IPS DF 4.7 (cell line): ENCODE measurements around the gene GAPDH.
"Not testable (repeated sequence)": the region's sequence is repeated elsewhere in the genome, so short reads cannot be mapped to it uniquely, and the experiment has no call there.

Source experiments
- DNase-seq: peaks from one replicate; pipeline ENCODE4 v3.0.0-alpha.2; 2013; ENCODE audit warnings: low spot score; ENCODE audit errors: extremely low read depth

The GAPDH gene

GRCh38 chr12:6560501-6561205 lies 26.3 kb downstream of the GAPDH start:
- DNase-seq = no peak

DNA sequence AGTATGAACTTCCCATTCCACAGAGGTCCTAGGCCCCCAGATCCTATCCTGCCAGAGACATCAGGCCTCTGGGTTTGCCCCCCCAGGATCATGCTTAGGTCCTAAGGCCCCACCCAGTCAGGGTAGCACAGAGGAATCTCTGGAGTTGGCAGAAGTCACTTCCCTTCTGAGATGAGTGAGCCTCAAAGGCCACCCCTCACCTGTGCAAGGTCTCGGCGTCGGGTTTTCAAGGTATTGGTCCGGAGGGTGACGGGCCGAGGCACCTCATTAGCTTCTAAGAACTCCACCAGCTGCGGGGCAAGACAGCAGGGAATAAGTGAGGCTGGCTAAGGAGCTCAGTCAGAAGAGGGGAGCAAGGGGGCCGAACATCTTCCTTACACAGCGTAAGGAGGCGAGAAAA lies 28.6 kb downstream of the GAPDH start:
- DNase-seq = no peak

- no peak for DNase-seq
These were observed 29.2 kb downstream of the GAPDH start for GRCh38 chr12:6563448-6564050.

DNA sequence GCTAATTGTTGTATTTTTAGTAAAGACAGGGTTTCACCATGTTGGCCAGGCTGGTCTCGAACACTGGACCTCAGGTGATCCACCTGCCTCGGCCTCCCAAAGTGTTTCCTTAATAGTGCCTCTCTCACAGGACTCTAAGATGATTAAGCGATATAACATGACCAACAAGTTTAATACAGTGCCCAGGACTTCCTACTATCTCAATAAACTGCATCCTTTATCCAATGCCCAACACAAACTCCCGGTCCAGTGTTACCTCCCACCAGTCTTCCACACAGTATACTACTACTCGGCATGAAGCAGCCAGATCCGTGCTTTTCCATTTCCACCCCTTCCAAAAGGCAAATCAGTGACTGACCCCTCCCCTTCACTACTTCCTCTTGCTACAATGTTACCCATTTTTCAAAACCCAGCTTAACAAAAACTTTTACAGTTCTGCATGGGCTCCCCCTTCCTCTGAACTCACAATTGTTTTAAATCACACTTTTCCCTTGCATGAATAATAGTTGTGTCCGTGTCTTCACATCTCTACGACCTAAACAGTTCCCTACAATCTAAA lies 32.9 kb downstream of the GAPDH start:
- DNase-seq = no peak

DNA sequence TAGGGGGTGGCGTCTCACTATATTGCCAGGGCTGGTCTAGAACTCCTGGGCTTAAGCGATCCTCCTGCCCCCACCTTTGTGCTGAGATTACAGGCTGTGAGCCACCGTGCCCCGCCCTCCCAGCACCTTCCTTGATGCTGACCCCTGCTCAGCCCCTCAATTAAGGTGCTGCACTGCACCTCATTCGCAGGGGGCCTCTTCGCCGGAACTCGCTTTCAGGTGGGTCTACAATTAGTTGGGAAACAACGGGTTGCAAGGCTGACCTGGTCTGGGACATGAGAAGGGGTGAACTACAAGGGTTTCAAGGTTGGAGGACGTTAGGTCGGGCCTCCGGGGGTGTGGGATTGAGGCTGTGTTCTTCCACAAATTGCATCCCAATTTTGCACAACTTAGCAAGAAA lies 35.0 kb downstream of the GAPDH start:
- DNase-seq = no peak

- DNase-seq = no peak
These were observed 35.5 kb downstream of the GAPDH start for GRCh38 chr12:6569786-6570185.

DNA sequence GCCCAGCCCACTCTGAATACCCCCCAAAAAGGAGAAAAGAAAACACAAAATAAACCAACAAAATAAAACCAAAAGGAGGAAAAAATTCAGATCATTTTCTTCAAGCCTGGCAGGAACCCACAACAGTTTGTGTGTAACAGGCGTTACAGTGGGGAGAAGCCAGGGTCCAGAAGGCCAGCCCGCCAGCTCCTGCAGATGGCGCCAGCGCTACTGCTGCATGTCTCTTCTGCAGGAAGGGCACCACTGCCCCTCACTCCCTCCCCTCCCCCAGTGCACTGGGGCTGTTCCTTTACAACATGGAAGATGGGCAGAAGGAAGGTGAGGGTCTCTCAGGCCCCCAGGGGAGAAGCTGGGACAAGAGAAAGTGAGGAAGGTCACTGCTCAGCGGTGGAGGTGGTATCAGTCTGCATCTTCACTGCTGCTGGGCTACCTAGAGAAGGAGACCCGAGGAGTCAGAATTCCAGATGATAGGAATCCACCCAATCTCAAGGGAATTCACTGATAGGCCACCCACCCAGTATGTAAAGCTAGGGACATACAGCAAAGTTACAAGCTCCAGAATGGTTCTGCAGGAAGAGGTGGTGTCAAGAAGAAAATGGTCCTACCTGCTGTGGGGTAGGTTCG lies 36.1 kb downstream of the GAPDH start:
- DNase-seq = no peak

DNA sequence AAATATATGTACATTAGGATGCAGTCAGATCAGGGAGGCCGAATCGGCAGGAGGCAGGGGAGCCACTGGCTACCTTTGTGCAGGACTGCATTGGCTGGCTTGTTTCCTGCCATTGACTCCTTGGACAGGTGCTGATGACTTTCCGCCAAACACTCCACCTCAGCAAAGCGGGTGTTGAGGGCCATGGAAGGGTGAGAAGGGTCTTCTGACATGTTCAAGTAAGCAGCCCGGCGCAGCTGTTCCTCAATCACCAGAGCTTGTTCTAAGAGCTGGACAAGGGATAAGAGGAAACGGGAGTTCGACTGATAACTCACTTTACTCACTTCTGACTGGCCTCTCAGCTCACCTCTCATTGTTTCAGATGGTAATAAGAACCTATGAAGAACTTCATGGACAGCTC lies 38.7 kb downstream of the GAPDH start:
- no peak for DNase-seq

GRCh38 chr12:6574576-6575295 lies 40.4 kb downstream of the GAPDH start:
- DNase-seq = no peak

DNA sequence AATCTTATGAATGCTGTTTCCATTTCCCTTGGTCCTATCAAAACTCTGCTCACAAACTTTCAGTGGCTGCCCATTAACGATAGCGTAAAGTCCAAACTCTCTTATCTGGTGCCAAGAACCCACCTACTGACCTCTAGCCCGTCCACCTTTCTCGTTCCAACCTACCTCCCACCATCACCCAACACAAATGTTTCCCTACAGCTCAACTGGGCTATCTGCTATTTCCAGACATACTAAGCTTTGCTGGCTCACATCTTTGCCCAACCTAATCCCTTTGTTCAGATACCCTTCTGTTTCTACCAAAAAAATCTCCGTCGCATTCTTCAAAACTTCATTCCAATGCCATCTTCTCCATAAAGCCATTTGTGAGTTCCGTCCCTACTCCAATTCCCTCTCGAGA lies 41.3 kb downstream of the GAPDH start:
- DNase-seq = no peak

GRCh38 chr12:6582196-6582595 lies 47.9 kb downstream of the GAPDH start:
- no peak for DNase-seq

- no peak for DNase-seq
These were observed 48.6 kb downstream of the GAPDH start for GRCh38 chr12:6582959-6583358.

DNA sequence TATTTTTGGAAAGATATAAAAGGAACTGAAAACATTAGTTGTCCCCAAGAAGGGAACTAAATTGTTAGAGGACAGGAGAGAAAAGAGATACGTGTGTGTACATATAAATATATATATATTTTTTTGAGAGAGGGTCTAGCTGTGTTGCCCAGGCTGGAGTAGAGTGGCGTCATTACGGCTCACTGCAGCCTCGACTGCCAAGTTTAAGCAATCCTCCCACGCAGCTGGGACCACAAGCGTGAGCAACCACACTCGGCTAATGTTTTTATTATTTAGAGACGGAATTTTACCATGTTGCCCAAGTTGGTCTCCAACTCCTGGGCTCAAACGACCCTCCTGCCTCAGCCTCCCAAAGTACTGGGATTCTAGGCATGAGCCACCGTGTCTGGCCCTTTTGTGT lies 50.0 kb downstream of the GAPDH start:
- DNase-seq = no peak

DNA sequence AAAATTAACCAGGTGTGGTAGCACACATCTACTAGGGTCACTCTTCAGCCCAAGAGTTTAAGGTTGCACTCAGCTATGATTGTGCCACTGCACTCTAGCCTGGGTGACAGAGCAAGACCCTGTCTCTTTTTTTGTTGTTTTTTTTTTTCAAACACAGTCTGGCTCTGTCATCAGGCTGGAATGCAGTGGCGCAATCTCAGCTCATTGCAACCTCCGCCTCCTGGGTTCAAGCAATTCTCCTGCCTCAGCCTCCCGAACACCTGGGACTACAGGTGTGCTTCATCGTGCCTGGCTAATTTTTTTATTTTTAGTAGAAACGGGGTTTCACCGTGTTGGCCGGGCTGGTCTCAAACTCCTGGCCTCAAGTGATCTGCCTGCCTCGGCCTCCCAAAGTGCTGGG lies 52.3 kb downstream of the GAPDH start:
- not testable (repeated sequence) for DNase-seq
